Measurements from ENCODE around the gene ZNF726.
"Not testable (repeated sequence)": the region's sequence is repeated elsewhere in the genome, so short reads cannot be mapped to it uniquely, and the experiment has no call there.

The ZNF726 gene

DNA sequence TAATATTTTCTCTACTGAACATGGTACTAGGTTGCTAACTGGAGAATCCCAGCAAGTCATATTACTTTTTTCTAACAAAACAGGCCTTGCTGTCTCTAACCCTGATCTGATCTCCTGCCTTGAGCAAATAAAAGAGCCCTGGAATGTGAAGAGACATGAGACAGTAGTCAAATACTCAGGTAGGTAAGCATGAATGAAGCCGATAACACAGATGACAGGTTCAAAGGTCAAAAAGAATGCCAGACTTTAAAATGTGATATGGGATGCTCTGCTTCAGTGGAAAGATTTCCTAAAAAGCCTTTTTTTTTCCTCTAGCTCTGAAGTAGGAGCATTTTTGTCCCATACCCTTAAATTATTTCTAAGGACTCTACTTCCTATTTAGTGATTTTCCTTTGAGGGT, 28.7 kb downstream of the ZNF726 start:
- DNase-seq (ENCODE audit: low read depth in 2 of 2): no peak

DNA sequence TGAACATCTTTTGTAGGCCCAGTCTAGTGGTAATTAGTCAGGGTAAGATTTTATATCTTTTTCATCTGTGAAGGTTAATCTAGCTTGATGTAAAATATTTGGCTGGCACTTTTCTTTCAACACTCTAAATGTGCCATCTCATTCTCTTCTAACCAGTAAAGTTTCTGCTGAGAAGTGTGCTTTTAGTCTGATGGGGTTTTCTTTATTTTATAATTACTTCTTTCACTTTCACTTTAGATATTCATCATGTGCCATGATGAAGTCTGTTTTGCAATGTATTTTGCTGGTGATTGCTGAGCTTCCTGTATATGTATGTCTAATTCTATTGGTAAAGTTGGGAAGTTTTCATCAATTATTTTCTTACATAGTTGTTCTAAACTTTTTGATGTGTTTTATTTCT, 31.9 kb downstream of the ZNF726 start:
- no peak for DNase-seq (ENCODE audit: low read depth in 2 of 2)

DNA sequence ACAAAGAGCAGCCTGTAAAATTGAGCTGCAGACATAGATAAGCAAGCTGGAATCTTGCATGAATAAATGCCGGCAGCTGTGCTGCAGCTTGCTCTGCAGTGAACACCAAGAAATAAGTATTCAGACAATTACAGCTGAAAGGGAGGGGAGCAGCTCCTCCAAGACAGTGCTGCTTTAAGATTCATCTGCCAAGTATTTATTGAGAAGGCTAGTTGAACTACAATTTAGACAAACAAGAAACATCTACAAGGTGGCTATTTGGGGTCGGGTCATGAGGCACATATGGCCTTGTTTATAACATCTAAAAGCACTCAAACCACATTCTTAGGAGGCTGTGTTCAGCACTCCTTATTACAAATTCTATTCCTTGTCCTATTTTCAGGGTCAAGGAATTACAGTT, 34.9 kb downstream of the ZNF726 start:
- DNase-seq (ENCODE audit: low read depth in 2 of 2): no peak

DNA sequence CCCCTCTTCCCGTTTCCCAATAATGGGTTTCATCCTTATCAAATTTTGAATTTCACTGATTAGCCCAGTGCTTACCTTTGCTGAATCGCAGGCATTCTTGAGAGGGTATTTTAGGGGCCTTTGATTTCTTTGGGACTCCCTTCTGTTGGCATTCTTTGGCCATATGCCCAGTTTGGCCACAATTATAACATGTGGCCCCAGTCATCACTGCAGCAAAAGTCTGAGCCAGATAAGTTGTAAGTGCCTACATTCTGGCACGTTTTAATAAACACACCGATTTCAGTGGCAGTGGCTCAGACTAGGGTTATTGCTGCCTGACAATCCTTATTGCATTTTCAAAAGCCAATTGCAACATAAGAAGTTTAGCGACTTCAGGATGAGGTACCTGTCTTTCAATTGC, 41.4 kb downstream of the ZNF726 start:
- no peak for DNase-seq (ENCODE audit: low read depth in 2 of 2)

DNA sequence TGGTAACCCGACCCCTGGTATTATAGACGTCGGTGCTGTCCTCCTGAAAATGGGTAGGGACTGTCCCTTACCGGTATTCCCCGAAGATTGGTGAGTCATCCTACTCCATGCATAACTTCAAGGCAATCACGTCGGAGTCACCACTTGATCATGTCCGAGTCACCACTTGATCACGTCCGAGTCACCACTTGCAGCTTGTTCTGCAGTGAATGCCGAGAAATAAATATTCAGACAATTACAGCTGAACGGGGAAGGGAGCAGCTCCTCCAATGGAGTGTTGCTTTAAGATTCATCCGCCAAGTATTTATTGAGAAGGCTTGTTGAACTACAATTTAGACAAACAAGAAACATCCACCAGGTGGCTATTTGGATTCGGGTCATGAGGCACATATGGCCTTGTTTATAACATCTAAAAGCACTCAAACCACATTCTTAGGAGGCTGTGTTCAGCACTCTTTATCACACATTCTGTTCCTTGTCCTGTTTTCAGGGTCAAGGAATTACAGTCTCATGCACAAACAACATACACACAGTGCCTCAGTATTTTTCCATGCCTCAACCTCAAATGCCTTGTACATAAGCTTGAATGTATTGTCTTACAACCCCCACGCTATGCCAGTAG, 43.1 kb downstream of the ZNF726 start:
- DNase-seq (ENCODE audit: low read depth in 2 of 2): no peak

DNA sequence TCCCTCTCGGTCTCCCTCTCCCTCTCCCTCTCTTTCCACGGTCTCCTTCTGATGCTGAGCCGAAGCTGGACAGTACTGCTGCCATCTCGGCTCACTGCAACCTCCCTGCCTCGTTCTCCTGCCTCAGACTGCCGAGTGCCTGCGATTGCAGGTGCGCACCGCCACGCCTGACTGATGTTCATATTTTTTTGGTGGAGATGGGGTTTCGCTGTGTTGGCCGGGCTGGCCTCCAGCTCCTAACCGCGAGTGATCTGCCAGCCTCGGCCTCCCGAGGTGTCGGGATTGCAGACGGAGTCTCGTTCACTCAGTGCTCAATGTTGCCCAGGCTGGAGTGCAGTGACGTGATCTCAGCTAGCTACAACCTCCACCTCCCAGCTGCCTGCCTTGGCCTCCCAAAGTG, 48.7 kb downstream of the ZNF726 start:
- not testable (repeated sequence) for DNase-seq (ENCODE audit: low read depth in 2 of 2)

DNA sequence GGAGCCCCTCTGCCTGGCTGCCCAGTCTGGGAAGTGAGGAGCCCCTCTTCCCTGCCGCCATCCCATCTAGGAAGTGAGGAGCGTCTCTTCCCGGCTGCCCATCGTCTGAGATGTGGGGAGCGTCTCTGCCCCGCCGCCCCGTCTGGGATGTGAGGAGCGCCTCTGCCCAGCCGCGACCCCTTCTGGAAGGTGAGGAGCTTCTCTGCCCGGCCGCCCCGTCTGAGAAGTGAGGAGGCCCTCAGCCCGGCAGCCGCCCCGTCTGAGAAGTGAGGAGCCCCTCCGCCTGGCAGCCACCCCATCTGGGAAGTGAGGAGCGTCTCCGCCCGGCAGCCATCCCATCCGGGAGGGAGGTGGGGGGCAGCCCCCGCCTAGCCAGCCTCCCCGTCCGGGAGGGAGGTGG, 49.2 kb downstream of the ZNF726 start:
- not testable (repeated sequence) for DNase-seq (ENCODE audit: low read depth in 2 of 2)

DNA sequence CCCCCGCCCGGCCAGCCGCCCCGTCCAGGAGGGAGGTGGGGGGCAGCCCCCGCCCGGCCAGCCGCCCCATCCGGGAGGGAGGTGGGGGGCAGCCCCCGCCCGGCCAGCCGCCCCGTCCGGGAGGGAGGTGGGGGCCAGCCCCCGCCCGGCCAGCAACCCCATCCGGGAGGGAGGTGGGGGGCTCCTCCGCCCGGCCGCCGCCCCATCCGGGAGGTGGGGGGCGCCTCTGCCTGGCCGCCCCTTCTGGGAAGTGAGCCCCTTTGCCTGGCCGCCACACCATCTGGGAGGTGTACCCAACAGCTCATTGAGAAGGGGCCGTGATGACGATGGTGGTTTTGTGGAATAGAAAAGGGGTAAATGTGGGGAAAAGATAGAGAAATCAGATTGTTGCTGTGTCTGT, 49.6 kb downstream of the ZNF726 start:
- not testable (repeated sequence) for DNase-seq (ENCODE audit: low read depth in 2 of 2)

DNA sequence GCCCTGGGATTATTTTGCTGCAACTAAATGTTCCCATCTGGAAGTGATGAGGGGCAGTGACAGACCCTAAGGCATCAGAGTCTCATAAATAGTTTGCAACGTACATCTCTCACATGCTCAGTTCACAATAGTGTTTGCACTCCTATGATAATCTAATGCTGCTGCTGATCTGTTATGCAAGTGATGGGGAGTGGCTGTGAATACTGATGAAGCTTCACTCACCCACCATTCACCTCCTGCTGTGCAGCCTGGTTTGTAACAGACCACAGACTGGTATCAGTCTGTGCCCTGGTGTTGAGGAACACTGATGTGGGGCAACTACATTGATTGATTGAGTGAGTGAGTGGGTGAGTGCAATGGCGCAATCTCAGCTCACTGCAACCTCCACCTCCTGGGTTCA, 54.9 kb downstream of the ZNF726 start:
- no peak for DNase-seq (ENCODE audit: low read depth in 2 of 2)

DNA sequence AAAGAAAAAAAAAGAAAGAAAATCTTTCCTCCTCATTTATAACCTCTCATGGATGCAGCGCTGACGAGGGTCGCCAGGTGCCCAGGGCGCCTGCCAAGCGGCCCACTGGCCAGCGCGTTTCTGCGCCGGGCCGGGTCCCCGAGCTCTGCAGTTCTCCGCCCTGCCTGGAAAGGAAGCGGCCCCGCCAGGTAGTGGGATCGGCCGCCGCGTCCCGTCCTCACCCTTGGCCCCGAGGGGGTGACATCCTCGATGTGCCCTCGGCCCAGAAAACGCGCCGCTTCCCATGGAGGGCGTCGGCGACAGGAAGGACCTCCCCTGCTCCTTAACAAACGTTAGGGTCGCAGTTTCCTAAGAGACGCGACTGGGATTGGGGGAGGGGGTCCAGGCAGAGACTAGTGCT, 56.9 kb downstream of the ZNF726 start:
- DNase-seq (ENCODE audit: low read depth in 2 of 2): peak in 1 of 2 donors; percentile 2

DNA sequence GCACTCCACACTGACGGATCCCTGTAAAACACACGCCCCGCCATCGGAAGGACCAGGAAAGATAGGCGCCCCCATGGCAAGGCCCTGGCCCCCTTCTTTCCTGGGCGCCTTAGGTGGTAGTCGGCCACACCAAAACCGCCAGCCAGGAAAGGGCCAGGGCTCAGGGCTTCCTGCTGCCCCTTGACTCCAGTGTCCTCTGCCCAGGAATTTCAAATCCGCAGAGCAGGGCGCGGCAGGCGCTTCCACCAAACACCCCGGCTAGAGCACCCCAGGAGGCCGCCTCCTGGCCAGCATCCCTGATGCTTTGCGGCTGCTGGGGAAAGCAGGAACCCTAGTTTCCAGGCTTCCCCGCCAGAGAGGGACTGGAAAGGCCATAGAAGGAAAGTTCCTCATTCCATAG, 57.5 kb downstream of the ZNF726 start:
- no peak for DNase-seq (ENCODE audit: low read depth in 2 of 2)

DNA sequence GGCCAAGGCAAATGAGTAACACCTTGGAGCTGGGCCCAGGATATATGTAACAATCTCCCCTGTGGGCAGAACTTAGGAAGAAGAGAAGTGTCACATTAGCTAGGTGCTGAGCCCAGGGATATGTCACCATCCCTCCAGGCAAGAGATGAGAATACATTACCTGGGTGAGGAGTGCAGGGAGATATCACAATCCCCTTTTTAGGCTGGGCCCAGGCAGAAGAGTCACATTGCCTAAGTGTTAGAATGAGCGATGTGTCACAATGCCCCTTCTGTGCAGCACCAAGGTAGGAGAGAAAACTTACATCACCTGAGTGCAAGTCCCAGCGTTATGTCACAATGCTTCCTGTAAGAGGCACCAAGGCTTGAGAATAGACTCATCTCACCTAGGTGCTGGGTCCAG, 60.3 kb downstream of the ZNF726 start:
- DNase-seq (ENCODE audit: low read depth in 2 of 2): no peak

DNA sequence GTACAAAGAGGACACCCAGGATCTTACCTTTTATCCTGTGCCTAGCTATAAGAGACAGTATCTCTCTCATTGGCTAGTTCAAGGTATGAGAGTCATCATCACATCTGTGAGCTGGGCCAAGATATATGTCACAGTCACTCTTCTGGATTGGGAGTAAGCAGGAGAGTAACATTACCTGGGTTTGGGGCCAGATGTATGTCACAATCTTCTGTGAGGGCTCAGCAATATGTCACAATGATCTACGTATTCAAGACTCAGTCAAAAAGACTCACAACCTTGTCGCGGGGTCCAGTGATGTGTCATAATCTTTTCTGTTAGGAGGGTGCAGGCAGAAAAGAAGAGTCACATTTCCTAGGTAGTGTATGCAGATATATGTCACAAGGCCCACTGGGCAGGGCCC, 61.9 kb downstream of the ZNF726 start:
- DNase-seq (ENCODE audit: low read depth in 2 of 2): not testable (repeated sequence)

DNA sequence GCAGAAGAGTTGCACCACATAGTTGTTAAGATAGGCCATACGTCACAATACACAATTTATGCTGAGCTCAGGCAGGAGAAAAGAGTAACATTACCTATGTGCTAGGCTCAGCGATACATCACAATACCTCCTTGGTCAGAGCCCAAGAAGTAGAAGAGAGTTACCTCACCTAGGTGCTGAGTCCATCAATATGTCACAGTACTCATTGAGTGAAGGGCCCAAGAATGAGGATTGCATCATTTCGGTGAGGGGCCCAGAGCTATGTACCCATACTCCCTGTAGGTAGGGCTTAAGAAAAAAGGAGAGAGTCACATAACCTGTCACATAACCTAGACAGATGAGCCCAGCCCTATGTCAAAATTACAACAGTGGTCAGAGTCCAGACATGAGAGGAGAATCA, 62.6 kb downstream of the ZNF726 start:
- not testable (repeated sequence) for DNase-seq (ENCODE audit: low read depth in 2 of 2)

DNA sequence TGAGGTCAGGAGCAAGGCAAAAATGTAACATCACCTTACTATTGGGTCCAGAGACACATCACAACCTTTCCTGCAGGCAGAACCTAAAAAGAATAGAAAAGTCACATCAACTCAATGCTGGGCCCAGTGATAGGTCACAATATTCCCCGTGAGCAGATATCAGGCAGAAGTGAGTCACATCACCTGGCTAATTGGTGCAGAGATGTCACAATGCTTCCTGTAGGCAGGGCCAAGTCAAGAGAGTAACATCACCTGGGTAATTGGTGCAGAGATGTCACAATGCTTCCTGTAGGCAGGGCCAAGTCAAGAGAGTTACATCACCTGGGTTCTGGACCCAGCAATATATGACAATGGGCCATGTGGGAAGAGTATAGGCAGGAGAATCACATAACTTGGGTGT, 63.4 kb downstream of the ZNF726 start:
- DNase-seq (ENCODE audit: low read depth in 2 of 2): no peak

DNA sequence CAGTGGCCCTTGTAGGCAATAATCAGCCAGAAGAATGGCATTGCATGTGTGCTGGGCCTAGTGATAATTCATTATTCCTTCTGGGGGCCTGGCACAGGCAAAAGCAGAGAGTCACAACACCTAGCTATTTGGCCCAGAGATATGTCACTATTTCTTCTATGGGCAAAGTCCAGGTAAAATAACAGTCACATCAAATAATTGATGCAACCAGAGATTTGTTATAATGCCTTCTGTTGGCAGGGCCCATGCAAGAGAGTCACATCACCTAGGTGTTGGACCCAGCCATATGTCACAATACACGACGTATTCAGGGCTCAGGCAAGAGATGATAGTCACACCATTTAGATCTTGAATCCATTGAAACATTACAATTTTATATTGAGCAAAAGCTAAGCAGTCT, 66.1 kb downstream of the ZNF726 start:
- no peak for DNase-seq (ENCODE audit: low read depth in 2 of 2)

DNA sequence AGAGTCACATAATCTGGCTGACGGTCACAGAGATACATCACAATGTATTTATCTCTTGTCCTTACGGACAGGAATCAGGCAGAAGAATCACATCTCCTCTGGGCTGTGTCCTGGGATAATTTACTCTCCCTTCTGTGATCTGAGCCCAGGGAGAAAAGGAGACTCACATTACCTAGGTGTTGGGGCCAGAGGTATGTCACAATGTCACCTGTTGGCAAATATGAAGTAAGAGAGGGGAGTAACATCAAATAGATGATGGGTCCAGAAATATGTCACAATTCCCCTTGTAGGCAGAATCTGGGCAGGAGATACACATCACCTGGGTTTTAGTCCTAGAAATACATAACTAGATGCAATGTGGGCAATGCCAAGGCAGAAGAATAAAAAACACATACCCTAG, 67.2 kb downstream of the ZNF726 start:
- no peak for DNase-seq (ENCODE audit: low read depth in 2 of 2)

DNA sequence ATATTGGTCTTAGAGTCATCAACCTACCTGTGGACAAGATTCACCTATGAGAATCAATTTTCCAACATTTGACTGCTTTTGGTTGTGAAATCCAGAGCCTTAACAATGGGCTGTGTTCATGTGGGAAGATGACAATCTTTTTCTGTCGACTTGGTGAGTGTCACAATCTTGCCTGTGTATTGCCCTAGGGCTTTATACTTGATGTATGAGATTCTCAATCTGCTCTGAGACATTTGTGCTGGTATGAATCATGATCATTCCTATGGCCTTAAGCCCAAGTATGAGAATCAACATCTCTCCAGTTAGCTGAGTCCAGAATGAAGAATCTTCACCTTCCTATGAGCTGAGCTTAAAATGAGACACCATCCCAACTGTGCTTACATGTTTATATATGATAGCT, 68.7 kb downstream of the ZNF726 start:
- no peak for DNase-seq (ENCODE audit: low read depth in 2 of 2)

All from stimulated activated CD4-positive, alpha-beta T cell treated with anti-CD3 and anti-CD28 coated beads, Interleukin-4, amount 100 ng/mL, for 48 hours (primary cell).